Nephron progenitor cell (in vitro differentiated cells): Measurements from ENCODE around the gene PCAT7.

ENCODE experiments used
- DNase-seq: peaks from one replicate; pipeline ENCODE4 v3.0.0; 2021
- H3K27ac Mint-ChIP-seq: 2 replicates; pipeline ENCODE4 v1.8.0; 2021; ENCODE audit warnings: mild to moderate bottlenecking, moderate library complexity, mixed read lengths
- H3K27me3 Mint-ChIP-seq: 2 replicates; pipeline ENCODE4 v1.8.0; 2021; ENCODE audit warnings: mild to moderate bottlenecking, low read depth, mixed read lengths; ENCODE audit not compliant: poor library complexity
- H3K36me3 Mint-ChIP-seq: 2 replicates; pipeline ENCODE4 v1.8.0; 2021; ENCODE audit warnings: low read depth, mixed read lengths
- H3K4me1 Mint-ChIP-seq: 2 replicates; pipeline ENCODE4 v1.8.0; 2021; ENCODE audit warnings: mixed read lengths
- H3K4me3 Mint-ChIP-seq: 2 replicates; pipeline ENCODE4 v1.8.0; 2021; ENCODE audit warnings: mild to moderate bottlenecking, moderate library complexity, mixed read lengths
- H3K9me3 Mint-ChIP-seq: 2 replicates; pipeline ENCODE4 v1.8.0; 2021; ENCODE audit warnings: mild to moderate bottlenecking, moderate library complexity, mixed read lengths
- TF ChIP-seq, protein P1 (sequence below): fragments of 200-600 bp; sonication (generic); IDR thresholded peaks from 2 replicates; pipeline ENCODE4 v1.5.0; 2021; ENCODE audit warnings: antibody characterized with exemption

PCAT7 gene

DNA sequence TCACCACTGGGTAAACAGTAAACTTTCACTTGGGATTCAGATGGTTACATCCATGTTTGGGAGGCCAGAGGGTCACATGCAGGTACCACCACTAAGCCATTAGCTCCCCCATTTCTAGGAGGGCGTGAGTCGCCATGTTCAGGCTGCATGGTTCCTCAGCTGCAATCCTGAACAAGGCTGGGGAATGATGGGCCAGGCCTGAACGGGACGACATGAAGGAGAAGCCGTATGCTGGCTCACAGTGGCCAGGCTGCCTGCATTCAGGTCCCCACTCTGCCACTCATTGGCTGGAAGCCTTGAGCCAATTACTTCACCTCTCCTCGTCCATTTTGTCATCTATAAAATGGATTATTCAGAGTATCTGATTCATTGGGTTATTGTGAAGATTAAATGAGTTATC is 47.8 kb downstream of the PCAT7 start:
- Mint-ChIP-seq H3K4me1 (peaks cover 30% of the 10 kb centered on the region), H3K9me3 (no peaks in the 10 kb centered on the region), H3K4me3 (no peak overlapping the region), H3K27me3 (peaks cover 13% of the 10 kb centered on the region), H3K27ac (no peak overlapping the region), H3K36me3 (no peaks in the 10 kb centered on the region)
- DNase-seq, result no peak
- TF ChIP-seq, protein P1, sequence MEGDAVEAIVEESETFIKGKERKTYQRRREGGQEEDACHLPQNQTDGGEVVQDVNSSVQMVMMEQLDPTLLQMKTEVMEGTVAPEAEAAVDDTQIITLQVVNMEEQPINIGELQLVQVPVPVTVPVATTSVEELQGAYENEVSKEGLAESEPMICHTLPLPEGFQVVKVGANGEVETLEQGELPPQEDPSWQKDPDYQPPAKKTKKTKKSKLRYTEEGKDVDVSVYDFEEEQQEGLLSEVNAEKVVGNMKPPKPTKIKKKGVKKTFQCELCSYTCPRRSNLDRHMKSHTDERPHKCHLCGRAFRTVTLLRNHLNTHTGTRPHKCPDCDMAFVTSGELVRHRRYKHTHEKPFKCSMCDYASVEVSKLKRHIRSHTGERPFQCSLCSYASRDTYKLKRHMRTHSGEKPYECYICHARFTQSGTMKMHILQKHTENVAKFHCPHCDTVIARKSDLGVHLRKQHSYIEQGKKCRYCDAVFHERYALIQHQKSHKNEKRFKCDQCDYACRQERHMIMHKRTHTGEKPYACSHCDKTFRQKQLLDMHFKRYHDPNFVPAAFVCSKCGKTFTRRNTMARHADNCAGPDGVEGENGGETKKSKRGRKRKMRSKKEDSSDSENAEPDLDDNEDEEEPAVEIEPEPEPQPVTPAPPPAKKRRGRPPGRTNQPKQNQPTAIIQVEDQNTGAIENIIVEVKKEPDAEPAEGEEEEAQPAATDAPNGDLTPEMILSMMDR, result no peak

DNA sequence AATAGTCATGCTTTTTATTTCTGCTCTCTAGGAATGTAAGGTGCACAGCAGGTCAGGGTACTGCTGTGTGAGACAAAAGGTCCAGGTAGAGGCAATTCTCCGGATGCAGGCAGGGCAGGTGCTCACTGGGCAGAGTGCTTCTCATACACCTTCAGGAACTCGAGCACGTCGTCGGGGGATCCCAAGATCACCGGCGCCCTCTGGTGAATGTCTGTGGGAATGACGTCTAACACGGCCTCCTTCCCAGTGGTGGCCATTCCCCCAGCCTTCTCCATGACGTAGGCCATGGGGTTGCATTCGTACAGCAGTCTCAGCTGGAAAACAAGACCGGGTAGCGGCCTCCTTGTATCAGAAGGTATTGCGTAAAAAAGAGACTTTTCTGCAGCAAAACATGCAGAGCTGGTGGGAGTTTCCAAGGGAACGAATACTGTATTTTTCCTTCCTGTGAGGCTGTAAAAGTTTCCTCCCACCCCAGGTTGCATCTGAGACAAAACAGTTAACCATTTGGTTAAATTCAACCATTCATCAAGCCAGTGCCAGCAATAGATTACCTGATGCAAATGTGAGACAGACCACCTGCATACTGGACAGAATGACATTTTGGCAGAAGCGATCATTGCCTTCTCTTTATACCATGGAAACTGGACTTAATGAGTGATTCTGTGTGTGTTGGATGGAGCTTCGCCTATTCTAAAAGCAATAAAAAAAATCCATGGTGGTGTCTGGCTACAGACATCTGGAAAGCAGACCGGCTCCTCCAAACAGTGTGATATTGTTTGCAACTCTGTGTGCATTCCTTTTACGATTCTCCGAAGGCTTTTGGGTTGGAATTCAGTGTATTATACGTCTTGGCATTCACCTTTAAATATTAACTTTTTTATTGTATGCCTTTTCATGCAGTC is 48.6 kb downstream of the PCAT7 start:
- Mint-ChIP-seq H3K4me3 (no peak overlapping the region), H3K36me3 (no peaks in the 10 kb centered on the region), H3K27ac (no peak overlapping the region), H3K4me1 (peaks cover 38% of the 10 kb centered on the region), H3K9me3 (no peaks in the 10 kb centered on the region), H3K27me3 (peaks cover 13% of the 10 kb centered on the region)
- peak; percentile 83 for DNase-seq
- TF ChIP-seq, protein P1, result peak; percentile 60

DNA sequence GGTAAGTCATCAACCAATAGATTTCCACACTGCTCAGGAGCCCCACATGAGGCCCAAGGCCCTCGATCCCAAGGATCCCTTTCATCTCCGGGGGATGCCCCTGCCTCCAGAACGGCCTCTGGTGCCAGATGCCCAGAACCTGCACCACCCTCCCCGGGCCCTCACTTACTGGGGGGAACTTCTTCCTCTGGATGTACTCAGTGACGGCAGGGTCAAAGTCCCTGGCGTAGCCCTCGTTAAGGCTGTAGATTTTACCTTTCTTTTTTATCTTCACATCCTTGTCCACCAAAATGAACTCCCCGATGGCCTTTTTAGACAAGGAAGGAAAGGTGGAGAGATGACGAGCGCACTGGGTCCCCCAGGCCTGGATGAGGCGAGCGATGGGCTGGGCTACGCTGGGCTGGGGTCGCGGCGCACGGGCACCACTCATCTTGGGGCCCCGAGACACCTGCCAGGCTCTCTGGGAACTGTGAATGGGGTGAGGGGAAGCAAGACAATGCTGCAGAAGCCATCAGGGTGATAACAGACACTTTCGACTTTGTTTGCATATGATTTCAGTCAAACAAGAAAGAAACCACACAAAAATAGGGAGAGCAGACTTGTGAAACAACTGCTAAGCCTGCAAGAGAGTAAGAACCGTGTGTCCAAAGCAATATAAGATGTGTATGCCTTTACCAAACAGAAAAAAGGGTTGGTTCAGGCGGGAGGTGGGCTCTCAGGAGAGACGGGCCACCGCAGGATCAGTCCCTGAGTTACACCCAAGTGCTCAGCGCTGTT is 52.0 kb downstream of the PCAT7 start:
- Mint-ChIP-seq H3K27ac (no peak overlapping the region), H3K36me3 (no peaks in the 10 kb centered on the region), H3K4me3 (no peak overlapping the region), H3K4me1 (peaks cover 55% of the 10 kb centered on the region), H3K9me3 (no peaks in the 10 kb centered on the region), H3K27me3 (peaks cover 8% of the 10 kb centered on the region)
- TF ChIP-seq, protein P1, result no peak
- no peak for DNase-seq

DNA sequence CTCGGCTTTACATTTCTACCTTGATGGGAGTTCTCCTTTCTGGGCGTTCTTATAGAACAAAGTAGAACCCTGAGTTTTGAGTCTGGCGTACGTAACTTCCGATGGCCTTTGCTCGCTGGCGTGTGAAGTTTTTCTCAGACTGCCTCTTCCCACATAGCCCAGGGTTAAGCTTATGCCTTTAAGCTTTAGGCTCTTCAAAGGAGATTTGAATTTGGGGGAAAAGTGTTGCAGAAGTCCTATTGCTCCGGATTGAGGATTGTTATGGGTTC is 52.5 kb downstream of the PCAT7 start:
- Mint-ChIP-seq H3K27ac (no peak overlapping the region), H3K4me3 (no peak overlapping the region), H3K9me3 (no peaks in the 10 kb centered on the region), H3K27me3 (peaks cover 6% of the 10 kb centered on the region), H3K36me3 (no peaks in the 10 kb centered on the region), H3K4me1 (peaks cover 55% of the 10 kb centered on the region)
- DNase-seq, result no peak
- TF ChIP-seq, protein P1, result no peak

DNA sequence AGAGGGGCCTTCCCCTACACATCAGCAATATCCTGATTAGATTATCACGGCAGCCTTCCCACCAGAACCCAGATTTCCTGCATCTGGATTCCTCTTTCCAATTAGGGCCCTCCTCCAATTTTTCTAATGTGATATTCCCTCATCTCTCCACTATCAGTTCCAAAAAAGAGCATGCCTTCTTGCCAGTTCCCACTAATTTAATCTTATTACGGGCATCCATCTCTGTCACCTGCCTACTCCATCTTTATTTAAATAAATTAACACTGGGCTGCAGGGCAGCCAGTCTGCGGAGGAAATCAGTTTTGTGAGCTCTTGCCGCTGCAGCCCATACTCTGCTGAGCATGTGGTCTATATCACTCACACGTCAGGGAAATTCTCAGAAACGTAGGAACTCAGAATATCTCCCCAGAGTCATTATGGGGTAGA is 55.3 kb downstream of the PCAT7 start:
- H3K9me3 Mint-ChIP-seq, result no peaks in the 10 kb centered on the region
- H3K36me3 Mint-ChIP-seq, result no peaks in the 10 kb centered on the region
- H3K4me3 Mint-ChIP-seq, result no peak overlapping the region
- H3K27me3 Mint-ChIP-seq, result peaks cover 6% of the 10 kb centered on the region
- H3K4me1 Mint-ChIP-seq, result peaks cover 42% of the 10 kb centered on the region
- no peak for DNase-seq
- TF ChIP-seq, protein P1, result no peak
- H3K27ac Mint-ChIP-seq, result no peak overlapping the region
